Gastroesophageal sphincter (tissue), 4 donors: ENCODE measurements around the gene GPATCH2. TPM values are rescaled to one million over a fixed set of nuclear protein-coding genes. Genes with fewer than 3 reads are reported as not detected.
"Not testable (repeated sequence)": the region's sequence is repeated elsewhere in the genome, so short reads cannot be mapped to it uniquely, and the experiment has no call there.

ENCODE experiments used
- ATAC-seq: fragments of 150-250 bp; one replicate; pipeline ENCODE4 v1.9.1; 2016; ENCODE audit warnings: mild to moderate bottlenecking, moderate library complexity
- H3K27ac ChIP-seq, 4 donors: fragments of 200-600 bp; sonication (generic) in 3 of 4; 1 replicate in 3 of 4; 2 replicates in 1 of 4; pipeline ENCODE4 v1.5.1; 2016 to 2019
- H3K27me3 ChIP-seq: fragments of 200-600 bp; sonication (generic); one replicate; pipeline ENCODE4 v1.5.1; 2019
- H3K36me3 ChIP-seq, 2 donors: fragments of 200-600 bp; sonication (generic); one replicate each; pipeline ENCODE4 v1.5.1; 2019; ENCODE audit warnings: control low read depth in 1 of 2
- H3K4me1 ChIP-seq, 3 donors: fragments of 200-600 bp; sonication (generic); 1 replicate in 2 of 3; 2 replicates in 1 of 3; pipeline ENCODE4 v1.5.1; 2016 to 2019; ENCODE audit warnings: control low read depth in 2 of 3
- H3K4me3 ChIP-seq, 2 donors: fragments of 200-600 bp; sonication (generic); one replicate each; pipeline ENCODE4 v1.5.1; 2019; ENCODE audit warnings: mild to moderate bottlenecking in 1 of 2, moderate library complexity in 1 of 2
- H3K9me3 ChIP-seq, 3 donors: fragments of 200-600 bp; sonication (generic); one replicate each; pipeline ENCODE4 v1.5.1; 2017 to 2019; ENCODE audit warnings: control low read depth in 2 of 3
- CTCF ChIP-seq, 4 experiments: fragments of 200-600 bp in 2 of 4; fragments of 450-650 bp in 2 of 4; sonication (generic) in 1 of 4; IDR thresholded peaks; one replicate each; pipeline ENCODE4 v1.5.1; 2017 to 2019; ENCODE audit warnings: antibody characterized with exemption in 4 of 4, mild to moderate bottlenecking in 2 of 4, moderate library complexity in 2 of 4
- EP300 ChIP-seq: sonication (generic); formaldehyde crosslinking; IDR thresholded peaks from one replicate; pipeline ENCODE4 v1.6.1; 2017; ENCODE audit warnings: antibody characterized with exemption, mild to moderate bottlenecking
- POLR2A ChIP-seq, 2 donors: fragments of 450-650 bp; IDR thresholded peaks; one replicate each; pipeline ENCODE4 v1.6.1; 2017; ENCODE audit warnings: antibody characterized with exemption in 2 of 2, mild to moderate bottlenecking in 2 of 2, moderate library complexity in 1 of 2
- POLR2AphosphoS5 ChIP-seq: sonication (generic); formaldehyde crosslinking; IDR thresholded peaks from one replicate; pipeline ENCODE4 v1.6.1; 2017; ENCODE audit warnings: antibody characterized with exemption
- WGBS, 2 donors: methylation state at CpG; one replicate each; pipeline ENCODE4 v1.1.5; 2018; ENCODE audit warnings: low coverage in 1 of 2; 5-methylcytosine and 5-hydroxymethylcytosine counted together
- total RNA-seq, 4 donors: library from RNA; depleted of rRNA; stranded (reverse); fragments of >200 nt; gene quantifications; one replicate each; pipeline ENCODE4 v1.1.0, GENCODE V29; 2016

The GPATCH2 gene
- total RNA-seq, 4 donors from 2014 or later = 11.2 to 18.7 (median 14.3) TPM

GRCh38 chr1:217524787-217525520 is 105.9 kb downstream of the GPATCH2 start:
- TF ChIP-seq POLR2AphosphoS5 (no peak), POLR2A (IDR thresholded peaks at IDR 0.05) (no peak), CTCF (IDR thresholded peaks at IDR 0.05) (no peak), EP300 (no peak)
- H3K4me1 ChIP-seq = peaks cover 0 to 14% (median 0%) of the 10 kb centered on the region in 3 donors
- H3K4me3 ChIP-seq = no peak overlapping the region
- H3K9me3 ChIP-seq = peaks cover 0 to under 1% (median 0%) of the 10 kb centered on the region in 3 donors
- WGBS, 2 donors = 67 to 89% methylated on average over 1 of the region's 4 CpGs
- no peak for ATAC-seq
- peaks cover 0 to 4% of the 10 kb centered on the region in 2 donors for H3K36me3 ChIP-seq
- no peaks in the 10 kb centered on the region for H3K27me3 ChIP-seq
- no peak overlapping the region for H3K27ac ChIP-seq

- H3K27ac ChIP-seq, H3K4me3 ChIP-seq, H3K36me3 ChIP-seq, H3K27me3 ChIP-seq, ATAC-seq, H3K9me3 ChIP-seq: not testable (repeated sequence)
- WGBS, 2 donors = no CpG with 5 or more reads among the region's 28 CpGs
- peaks cover 0 to 14% (median 0%) of the 10 kb centered on the region in 3 donors for H3K4me1 ChIP-seq
Measured at GRCh38 chr1:217523921-217524320, 107.0 kb downstream of the GPATCH2 start.

GRCh38 chr1:217522277-217522676 is 108.6 kb downstream of the GPATCH2 start:
- 80 to 83% methylated on average over 3 of the region's 3 CpGs for WGBS, 2 donors
- Histone ChIP-seq H3K4me1 (peaks cover 0 to 14% (median 0%) of the 10 kb centered on the region in 3 donors), H3K27me3 (no peaks in the 10 kb centered on the region), H3K4me3 (no peak overlapping the region), H3K9me3 (no peaks in the 10 kb centered on the region), H3K36me3 (peaks cover 0 to 4% of the 10 kb centered on the region in 2 donors), H3K27ac (no peak overlapping the region)
- TF ChIP-seq CTCF (IDR thresholded peaks at IDR 0.05) (peak in 1 of 4 experiments; percentile 17), EP300 (no peak)
- ATAC-seq = no peak

- ATAC-seq = no peak
- no peak overlapping the region for H3K4me3 ChIP-seq
- no peaks in the 10 kb centered on the region for H3K27me3 ChIP-seq
- TF ChIP-seq CTCF (IDR thresholded peaks at IDR 0.05) (no peak), POLR2A (IDR thresholded peaks at IDR 0.05) (no peak), EP300 (no peak), POLR2AphosphoS5 (no peak)
- H3K36me3 ChIP-seq = peaks cover 0 to 4% of the 10 kb centered on the region in 2 donors
- WGBS, 2 donors = 77 to 82% methylated on average over 3 to 4 of the region's 4 CpGs
- H3K4me1 ChIP-seq = peaks cover 0 to 14% (median 0%) of the 10 kb centered on the region in 3 donors
- no peaks in the 10 kb centered on the region for H3K9me3 ChIP-seq
- H3K27ac ChIP-seq = no peak overlapping the region
Measured at GRCh38 chr1:217521317-217521716, 109.6 kb downstream of the GPATCH2 start.

- no peaks in the 10 kb centered on the region for H3K4me1 ChIP-seq
- ATAC-seq = no peak
- no peaks in the 10 kb centered on the region for H3K27me3 ChIP-seq
- H3K4me3 ChIP-seq = no peak overlapping the region
- H3K36me3 ChIP-seq = peaks cover 0 to 11% of the 10 kb centered on the region in 2 donors
- TF ChIP-seq POLR2A (IDR thresholded peaks at IDR 0.05) = no peak
- TF ChIP-seq CTCF (IDR thresholded peaks at IDR 0.05) = no peak
- no peak for TF ChIP-seq POLR2AphosphoS5
- H3K27ac ChIP-seq = no peak overlapping the region
- H3K9me3 ChIP-seq = no peaks in the 10 kb centered on the region
- 92 to 100% methylated on average over 2 of the region's 2 CpGs for WGBS, 2 donors
Measured at GRCh38 chr1:217506878-217507277, 124.0 kb downstream of the GPATCH2 start.
